Measurements from ENCODE around the gene VPS37D. TPM values are rescaled to one million over a fixed set of nuclear protein-coding genes. Genes with fewer than 3 reads are reported as not detected.

The VPS37D gene
- total and polyA plus RNA-seq, 2 donors (not counting 1 experiment from before 2014, with no cell fraction given): 0.10 to 0.71 TPM

DNA sequence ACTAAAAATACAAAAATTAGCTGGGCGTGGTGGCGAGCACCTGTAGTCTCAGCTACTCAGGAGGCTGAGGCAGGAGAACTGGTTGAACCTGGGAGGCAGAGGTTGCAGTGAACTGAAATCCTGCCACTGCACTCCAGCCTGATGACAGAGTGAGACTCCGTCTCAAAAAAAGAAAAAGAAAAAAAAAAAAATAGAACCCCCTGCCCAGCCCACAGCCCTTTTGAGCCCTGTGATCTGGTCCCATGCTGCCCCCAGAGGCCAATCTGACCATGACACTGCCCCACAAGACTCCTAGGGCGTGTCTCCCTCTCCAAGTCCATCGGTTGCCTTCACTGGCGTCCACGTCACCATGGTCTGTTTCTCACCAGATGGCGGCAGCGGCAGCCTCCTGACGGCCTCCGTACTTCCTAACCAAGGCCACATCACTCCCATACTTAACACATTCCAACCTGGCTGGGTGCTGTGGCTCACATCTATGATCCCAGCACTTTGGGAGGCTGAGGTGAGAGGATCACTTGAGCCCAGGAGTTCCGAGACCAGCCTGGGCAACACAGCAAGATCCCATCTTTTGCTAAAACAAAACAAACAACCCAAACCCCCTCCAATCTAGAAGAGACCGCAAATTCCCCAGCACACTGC is 33.8 kb downstream of the VPS37D start:
- Mint-ChIP-seq H3K27ac (no peak overlapping the region), H3K9me3 (ENCODE audit: insufficient read depth) (no peaks in the 10 kb centered on the region)
- WGBS (ENCODE audit: insufficient coverage): 59% methylated on average over 9 of the region's 13 CpGs

More for the DNA sequence above, 33.8 kb downstream of the VPS37D start:
- Mint-ChIP-seq H3K4me3 (no peak overlapping the region), H3K27me3 (peaks cover 7% of the 10 kb centered on the region), H3K4me1 (peaks cover 16% of the 10 kb centered on the region)
- ChIA-PET POLR2A (interaction anchor here (1.2 kb wide), 1 partner anchor 16 kb away, joined by 4 read pairs; no protein-coding TSS in a partner anchor), CTCF (interaction anchor here (0.8 to 1.1 kb wide), 4 partner anchors 14 to 95 kb away, joined by 3 to 6 read pairs (median 3); no protein-coding TSS in a partner anchor)
- H3K4me3 ChIP-seq (ENCODE audit: control extremely low read depth in 1 of 5, extremely low read depth in 1 of 5, insufficient read depth in 1 of 5, low read depth in 2 of 5, low read length in 4 of 5): no peak overlapping the region
- H3K9me3 ChIP-seq (ENCODE audit: control extremely low read depth in 1 of 3, control insufficient read depth in 2 of 3, insufficient read depth in 1 of 3, low read length in 2 of 3): peaks cover 0 to 5% (median 0%) of the 10 kb centered on the region in 3 donors
- H3K79me2 ChIP-seq (ENCODE audit: control insufficient read depth, insufficient read depth, low read length): no peaks in the 10 kb centered on the region
- peaks cover 8 to 12% of the 10 kb centered on the region in 2 donors for H3K4me1 ChIP-seq (ENCODE audit: control insufficient read depth in 2 of 2, insufficient read depth in 2 of 2, low read length in 2 of 2)
- H2AFZ ChIP-seq (ENCODE audit: insufficient read depth, low read depth, low read length, poor library complexity, severe bottlenecking): no peak overlapping the region
- intact Hi-C loops (cut with micrococcal nuclease): no loop called here
- no peak overlapping the region for H3K4me2 ChIP-seq (replicated peaks; ENCODE audit: low read depth, low read length, poor library complexity, severe bottlenecking)
- peaks cover 0 to 10% (median 0%) of the 10 kb centered on the region in 4 experiments for H3K27me3 ChIP-seq (replicated peaks in 1 of 4; ENCODE audit: control extremely low read depth in 1 of 4, control insufficient read depth in 3 of 4, insufficient read depth in 4 of 4, low read length in 3 of 4)
- DNase-seq (no peak), ATAC-seq (ENCODE audit: low read depth) (no peak)
- H3K27ac ChIP-seq (ENCODE audit: low read length in 2 of 2): no peak overlapping the region
- peak; percentile 65 for TF ChIP-seq CTCF (IDR thresholded peaks at IDR 0.05)
- TF ChIP-seq EZH2 (IDR thresholded peaks at IDR 0.05; ENCODE audit: borderline replicate concordance, insufficient read depth, low read depth, low read length, poor library complexity, severe bottlenecking): no peak
- no peak overlapping the region for H3K9ac ChIP-seq (ENCODE audit: low read length)
- no peaks in the 10 kb centered on the region for H4K20me1 ChIP-seq (ENCODE audit: control insufficient read depth, insufficient read depth, low read length, poor library complexity, severe bottlenecking)
- H3K36me3 ChIP-seq (replicated peaks in 1 of 2; ENCODE audit: control extremely low read depth in 1 of 2, control insufficient read depth in 1 of 2, extremely low read depth in 1 of 2, insufficient read depth in 2 of 2, low read length in 1 of 2): peaks cover 0 to 22% of the 10 kb centered on the region in 2 experiments
